WTC11 (cell line): ENCODE results near the gene LDLRAD1.

ENCODE experiments used
- CREB1 ChIP-seq: sonication (generic); formaldehyde crosslinking; IDR thresholded peaks from 2 replicates; pipeline ENCODE4 v1.8.0; 2023; ENCODE audit warnings: mild to moderate bottlenecking, missing genetic modification reagents
- CTCF ChIP-seq: fragments of 200-600 bp; IDR thresholded peaks from 2 replicates; pipeline ENCODE4 v1.8.0; 2022; ENCODE audit warnings: antibody characterized with exemption
- NFYB ChIP-seq: sonication (generic); formaldehyde crosslinking; conservative IDR thresholded peaks from 2 replicates; pipeline ENCODE4 v1.8.0; 2022; ENCODE audit warnings: low read depth, missing genetic modification reagents
- ZBTB43 ChIP-seq: sonication (generic); formaldehyde crosslinking; IDR thresholded peaks from 2 replicates; pipeline ENCODE4 v1.8.1; 2023; ENCODE audit warnings: mild to moderate bottlenecking, missing genetic modification reagents

GRCh38 chr1:54054438-54054749 lies 36.4 kb upstream of the LDLRAD1 start:
- TF ChIP-seq ZBTB43 (CRISPR knock-in tag) (no peak), NFYB (CRISPR knock-in tag) (no peak), CTCF (no peak), CREB1 (CRISPR knock-in tag) (no peak)
